Astrocyte of the cerebellum (primary cell): ENCODE measurements around the gene ATG4A.

Experiments
- DNase-seq: peaks from one replicate; pipeline ENCODE4 v3.0.0-alpha.2; 2011; ENCODE audit warnings: low read depth
- H3K4me3 ChIP-seq: 2 replicates; pipeline ENCODE4 v1.5.1; 2011; ENCODE audit warnings: mild to moderate bottlenecking, low read depth, low read length, moderate library complexity
- in situ Hi-C: cut with HindIII; loops from 2 replicates; pipeline ENCODE4 v1.10.0; 2017; ENCODE audit warnings: low sequenced_read_pairs
- TF ChIP-seq, protein P1 (sequence below): IDR thresholded peaks from 2 replicates; pipeline ENCODE4 v1.5.1; 2012; ENCODE audit warnings: low read length, low read depth, moderate library complexity, mild to moderate bottlenecking; ENCODE audit errors: missing control alignments

ATG4A gene

DNA sequence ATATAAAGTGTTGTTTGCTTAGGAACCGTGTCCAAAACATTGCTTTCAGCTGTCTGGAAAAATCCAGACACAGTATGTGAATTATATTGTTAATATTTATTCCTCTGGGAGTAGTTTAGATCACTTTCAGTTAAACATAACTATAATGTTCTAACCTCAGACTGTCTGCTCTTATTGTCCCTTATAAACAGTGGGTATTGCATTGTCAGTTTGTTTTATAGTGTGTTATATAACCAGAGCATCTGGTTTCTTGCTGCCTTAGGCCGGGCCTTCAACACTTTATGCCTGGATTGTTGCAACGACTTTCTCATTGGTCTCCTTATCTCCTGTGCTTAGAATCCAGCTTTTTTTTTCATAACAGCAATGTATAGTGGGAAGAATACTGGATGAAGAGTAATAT, 26.4 kb downstream of the ATG4A start:
- H3K4me3 ChIP-seq: no peak overlapping the region
- TF ChIP-seq, protein P1, sequence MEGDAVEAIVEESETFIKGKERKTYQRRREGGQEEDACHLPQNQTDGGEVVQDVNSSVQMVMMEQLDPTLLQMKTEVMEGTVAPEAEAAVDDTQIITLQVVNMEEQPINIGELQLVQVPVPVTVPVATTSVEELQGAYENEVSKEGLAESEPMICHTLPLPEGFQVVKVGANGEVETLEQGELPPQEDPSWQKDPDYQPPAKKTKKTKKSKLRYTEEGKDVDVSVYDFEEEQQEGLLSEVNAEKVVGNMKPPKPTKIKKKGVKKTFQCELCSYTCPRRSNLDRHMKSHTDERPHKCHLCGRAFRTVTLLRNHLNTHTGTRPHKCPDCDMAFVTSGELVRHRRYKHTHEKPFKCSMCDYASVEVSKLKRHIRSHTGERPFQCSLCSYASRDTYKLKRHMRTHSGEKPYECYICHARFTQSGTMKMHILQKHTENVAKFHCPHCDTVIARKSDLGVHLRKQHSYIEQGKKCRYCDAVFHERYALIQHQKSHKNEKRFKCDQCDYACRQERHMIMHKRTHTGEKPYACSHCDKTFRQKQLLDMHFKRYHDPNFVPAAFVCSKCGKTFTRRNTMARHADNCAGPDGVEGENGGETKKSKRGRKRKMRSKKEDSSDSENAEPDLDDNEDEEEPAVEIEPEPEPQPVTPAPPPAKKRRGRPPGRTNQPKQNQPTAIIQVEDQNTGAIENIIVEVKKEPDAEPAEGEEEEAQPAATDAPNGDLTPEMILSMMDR: no peak
- no peak for DNase-seq
- in situ Hi-C loops: no loop called here

DNA sequence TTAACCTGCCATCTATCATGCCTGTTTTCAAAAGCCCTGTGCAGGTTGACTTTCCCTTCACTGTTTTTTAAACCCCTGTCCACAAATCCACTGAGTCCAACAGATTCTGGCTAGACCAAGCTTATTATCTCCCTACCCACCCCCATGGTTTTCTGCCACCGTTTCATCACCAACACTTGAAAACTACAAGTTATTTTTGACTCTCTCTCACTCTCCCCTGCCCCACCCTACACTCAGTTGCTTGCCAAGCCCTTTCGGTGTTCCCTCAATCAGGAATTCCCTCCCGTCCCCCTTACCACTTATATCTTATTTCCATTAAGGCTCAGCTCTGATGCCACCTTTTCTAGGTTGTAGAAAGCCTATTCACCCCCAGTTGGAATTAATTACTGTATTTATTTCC, 29.7 kb downstream of the ATG4A start:
- in situ Hi-C loops: loop anchor here (5.0 kb wide), 1 partner anchor 66 kb away; no protein-coding TSS in a partner anchor
- no peak for DNase-seq
- H3K4me3 ChIP-seq: no peak overlapping the region
- TF ChIP-seq, protein P1: no peak

DNA sequence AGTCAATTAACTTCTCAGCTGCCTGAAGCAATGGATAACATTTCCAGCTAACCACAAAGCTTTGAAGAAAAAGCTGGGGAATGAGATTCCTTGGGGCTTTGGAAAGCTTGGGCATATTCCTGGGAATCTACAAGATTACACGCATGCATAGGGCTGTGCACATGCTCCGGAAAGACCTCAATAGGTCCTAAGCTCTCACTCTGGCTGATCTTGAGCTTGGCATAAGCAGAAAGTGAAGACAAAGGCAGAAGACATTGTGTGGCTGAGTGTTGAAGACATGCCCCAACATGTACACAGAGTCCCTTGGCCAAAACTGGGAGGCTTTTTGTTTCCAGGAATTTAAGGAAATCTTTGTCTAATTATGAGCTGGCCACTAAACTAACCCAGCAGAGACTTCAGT, 31.2 kb downstream of the ATG4A start:
- TF ChIP-seq, protein P1: no peak
- in situ Hi-C loops: loop anchor here (5.0 kb wide), 1 partner anchor 65 kb away; no protein-coding TSS in a partner anchor
- DNase-seq: peak; percentile 9

DNA sequence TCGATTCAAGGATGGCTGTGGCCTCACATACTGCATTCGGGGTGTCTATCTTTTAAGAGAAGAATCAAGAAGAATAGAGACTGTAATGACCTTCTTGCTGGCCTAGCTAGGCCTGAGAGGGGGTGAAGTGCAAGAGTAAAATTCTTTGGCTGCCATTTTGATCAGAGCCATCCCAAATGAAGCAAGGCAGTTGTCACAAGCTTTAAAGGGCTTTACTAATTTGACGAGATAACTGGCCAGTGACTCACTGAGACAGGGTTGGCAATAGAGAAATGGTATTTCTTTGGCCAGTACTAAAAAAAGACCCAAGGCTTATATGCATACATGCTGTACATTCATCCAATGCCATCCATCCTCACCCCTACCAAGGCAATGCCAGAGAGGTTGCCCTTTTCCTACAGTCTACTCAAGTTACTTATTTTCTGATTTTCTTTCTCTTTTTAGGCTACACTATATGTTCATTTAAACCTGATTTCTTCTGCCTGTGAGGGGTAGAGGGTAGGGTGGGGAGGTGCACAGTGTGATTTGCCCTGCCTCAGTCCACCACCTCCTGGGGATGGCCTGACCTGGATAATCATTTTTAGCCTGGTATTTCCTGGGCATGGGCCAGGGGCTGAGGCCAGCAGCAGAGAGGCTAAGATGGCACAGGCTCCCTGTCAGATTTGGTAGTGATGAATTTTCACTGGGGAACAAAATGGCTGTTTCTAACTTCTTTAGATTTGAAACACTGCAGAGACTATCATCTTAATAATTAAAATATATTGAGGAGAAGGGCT, 32.2 kb downstream of the ATG4A start:
- DNase-seq: no peak
- no peak overlapping the region for H3K4me3 ChIP-seq
- TF ChIP-seq, protein P1: no peak
- in situ Hi-C loops: loop anchor here (5.0 kb wide), 1 partner anchor 64 kb away; no protein-coding TSS in a partner anchor

More for the DNA sequence above, 31.2 kb downstream of the ATG4A start:
- no peak overlapping the region for H3K4me3 ChIP-seq

DNA sequence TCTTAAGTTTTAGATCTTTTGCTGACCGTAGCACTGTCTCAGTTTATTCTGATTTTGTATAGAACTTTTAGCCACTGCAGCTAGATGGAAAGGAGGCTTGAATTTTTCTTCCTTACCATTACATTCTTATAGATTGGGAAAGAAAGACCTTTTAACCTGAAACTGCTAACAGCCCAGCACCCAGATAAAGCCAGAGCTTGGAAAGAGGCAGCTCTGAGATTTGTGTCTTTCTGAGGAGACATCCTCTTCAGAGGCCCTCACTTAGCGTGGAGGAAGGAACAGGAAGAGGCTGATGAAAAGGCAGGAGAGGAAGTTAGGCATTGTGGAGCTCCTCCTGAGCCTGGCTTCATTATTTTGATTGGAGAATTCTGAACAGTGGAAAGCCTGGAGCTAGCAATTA, 35.1 kb downstream of the ATG4A start:
- DNase-seq: no peak
- in situ Hi-C loops: no loop called here
- no peak overlapping the region for H3K4me3 ChIP-seq
- TF ChIP-seq, protein P1: no peak

DNA sequence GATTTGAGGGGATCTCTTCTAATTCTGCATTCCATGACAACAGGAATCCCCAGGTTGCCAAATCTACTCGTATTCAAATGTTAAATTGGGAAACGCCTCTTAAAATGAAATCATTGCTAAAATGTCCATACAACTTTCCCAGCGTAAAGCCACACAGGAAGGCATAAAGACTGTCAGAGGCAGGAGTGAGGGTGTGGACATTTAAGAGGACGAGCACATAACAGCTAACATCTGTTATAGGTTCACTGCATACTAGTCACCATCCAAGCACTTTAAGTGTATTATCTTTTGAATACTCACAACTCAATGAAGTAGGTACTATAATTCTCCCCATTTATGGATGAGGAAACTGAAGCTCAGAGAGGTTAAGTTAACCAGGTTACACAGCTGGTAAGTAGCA, 35.6 kb downstream of the ATG4A start:
- in situ Hi-C loops: no loop called here
- H3K4me3 ChIP-seq: no peak overlapping the region
- TF ChIP-seq, protein P1: no peak
- DNase-seq: no peak
